Trophoblast cell (in vitro differentiated cells and primary cell): ENCODE measurements around the gene ANTXR1.

Experiments used
- DNase-seq, 2 donors: peaks; one replicate each; pipeline ENCODE4 v3.0.0-alpha.2; 2016
- H2AFZ ChIP-seq: 2 replicates; pipeline ENCODE4 v1.6.1; 2013; ENCODE audit warnings: low read length, moderate library complexity, mild to moderate bottlenecking; ENCODE audit not compliant: insufficient read depth, poor library complexity
- H2AK5ac ChIP-seq: 2 replicates; pipeline ENCODE4 v1.6.1; 2013; ENCODE audit warnings: mild to moderate bottlenecking, low read length
- H2BK120ac ChIP-seq: 2 replicates; pipeline ENCODE4 v1.6.1; 2013; ENCODE audit warnings: low read length, mild to moderate bottlenecking, moderate library complexity; ENCODE audit not compliant: insufficient read depth, poor library complexity
- H2BK12ac ChIP-seq: 2 replicates; pipeline ENCODE4 v1.6.1; 2013; ENCODE audit warnings: mild to moderate bottlenecking, low read length, moderate library complexity
- H2BK5ac ChIP-seq: 2 replicates; pipeline ENCODE4 v1.6.1; 2013; ENCODE audit warnings: low read length, low read depth, moderate library complexity, mild to moderate bottlenecking; ENCODE audit not compliant: poor library complexity
- H3K14ac ChIP-seq: 2 replicates; pipeline ENCODE4 v1.6.1; 2013; ENCODE audit warnings: mild to moderate bottlenecking, low read length
- H3K18ac ChIP-seq: 2 replicates; pipeline ENCODE4 v1.6.1; 2013; ENCODE audit warnings: mild to moderate bottlenecking, low read length
- H3K23ac ChIP-seq: 2 replicates; pipeline ENCODE4 v1.6.1; 2013; ENCODE audit warnings: low read length
- H3K27ac ChIP-seq: 2 replicates; pipeline ENCODE4 v1.5.1; 2013; ENCODE audit warnings: low read depth, mild to moderate bottlenecking, inconsistent platforms, low read length, moderate library complexity
- H3K27me3 ChIP-seq: 2 replicates; pipeline ENCODE4 v1.6.1; 2013; ENCODE audit warnings: inconsistent platforms, mild to moderate bottlenecking, low read length, moderate library complexity; ENCODE audit not compliant: insufficient read depth
- H3K36me3 ChIP-seq, 2 experiments: 1 replicate in 1 of 2; 2 replicates in 1 of 2; pipeline ENCODE4 v1.6.1; 2013; ENCODE audit warnings: low read length in 2 of 2, mild to moderate bottlenecking in 2 of 2, moderate library complexity in 1 of 2; ENCODE audit not compliant: insufficient read depth in 2 of 2, control insufficient read depth in 1 of 2
- H3K4ac ChIP-seq: 2 replicates; pipeline ENCODE4 v1.6.1; 2013; ENCODE audit warnings: low read depth, mild to moderate bottlenecking, low read length, moderate library complexity
- H3K4me1 ChIP-seq, 2 experiments: 1 replicate in 1 of 2; 2 replicates in 1 of 2; pipeline ENCODE4 v1.6.1; 2013; ENCODE audit warnings: low read length in 2 of 2, mild to moderate bottlenecking in 2 of 2, moderate library complexity in 1 of 2; ENCODE audit not compliant: insufficient read depth in 2 of 2, control insufficient read depth in 1 of 2
- H3K4me2 ChIP-seq: 2 replicates; pipeline ENCODE4 v1.6.1; 2013; ENCODE audit warnings: inconsistent platforms, mild to moderate bottlenecking, low read length, moderate library complexity
- H3K4me3 ChIP-seq: 2 replicates; pipeline ENCODE4 v1.5.1; 2013; ENCODE audit warnings: mild to moderate bottlenecking, low read depth, low read length, inconsistent platforms
- H3K79me1 ChIP-seq: one replicate; pipeline ENCODE4 v1.6.1; 2013; ENCODE audit warnings: low read length
- H3K79me2 ChIP-seq: 2 replicates; pipeline ENCODE4 v1.6.1; 2013; ENCODE audit warnings: low read length, mild to moderate bottlenecking; ENCODE audit not compliant: control insufficient read depth, insufficient read depth, poor library complexity
- H3K9ac ChIP-seq: 2 replicates; pipeline ENCODE4 v1.6.1; 2013; ENCODE audit warnings: mild to moderate bottlenecking, low read length
- H3K9me3 ChIP-seq: 2 replicates; pipeline ENCODE4 v1.6.1; 2013; ENCODE audit warnings: low read depth, mild to moderate bottlenecking, control low read depth, inconsistent platforms, low read length; ENCODE audit not compliant: insufficient read depth
- H4K12ac ChIP-seq: 2 replicates; pipeline ENCODE4 v1.6.1; 2013; ENCODE audit warnings: low read depth, mild to moderate bottlenecking, low read length, moderate library complexity
- H4K8ac ChIP-seq: 2 replicates; pipeline ENCODE4 v1.6.1; 2013; ENCODE audit warnings: low read depth, mild to moderate bottlenecking, low read length, moderate library complexity
- H4K91ac ChIP-seq: one replicate; pipeline ENCODE4 v1.6.1; 2013; ENCODE audit warnings: low read depth, mild to moderate bottlenecking, low read length, moderate library complexity
- WGBS: extraction: QIAGEN DNeasy Blood & Tissue Kit; methylation state at CpG from one replicate; pipeline ENCODE4 v1.1.7; 2013; ENCODE audit warnings: missing lambda C conversion rate; ENCODE audit not compliant: insufficient read length, insufficient coverage; ENCODE audit errors: extremely low coverage; 5-methylcytosine and 5-hydroxymethylcytosine counted together

ANTXR1 gene

GRCh38 chr2:69165091-69165880, 152.3 kb downstream of the ANTXR1 start:
- H2BK120ac ChIP-seq = peak overlapping the region; percentile 59
- peaks cover 29 to 42% of the 10 kb centered on the region in 2 experiments for H3K4me1 ChIP-seq
- peak overlapping the region; percentile 25 for H3K18ac ChIP-seq
- H3K4ac ChIP-seq = peak overlapping the region; percentile 42
- H3K9ac ChIP-seq = no peak overlapping the region
- WGBS = no CpG with 5 or more reads among the region's 10 CpGs
- peak overlapping the region; percentile 78 for H2BK12ac ChIP-seq
- peak overlapping the region; percentile 15 for H2AK5ac ChIP-seq
- H3K4me2 ChIP-seq = no peak overlapping the region
- H3K36me3 ChIP-seq = no peaks in the 10 kb centered on the region
- DNase-seq = peak in 1 of 2 donors; percentile 49
- H4K12ac ChIP-seq = no peak overlapping the region
- peaks cover 3% of the 10 kb centered on the region for H3K9me3 ChIP-seq
- H2AFZ ChIP-seq = no peak overlapping the region
- H2BK5ac ChIP-seq = peak overlapping the region; percentile 59
- H3K23ac ChIP-seq = no peak overlapping the region
- no peaks in the 10 kb centered on the region for H3K27me3 ChIP-seq
- H3K14ac ChIP-seq = peak overlapping the region; percentile 38
- H3K27ac ChIP-seq = peak overlapping the region; percentile 87
- peaks cover 44% of the 10 kb centered on the region for H3K79me1 ChIP-seq
- H3K79me2 ChIP-seq = peaks cover 2% of the 10 kb centered on the region
- peak overlapping the region; percentile 21 for H4K8ac ChIP-seq
- H4K91ac ChIP-seq = peak overlapping the region; percentile 78
- H3K4me3 ChIP-seq = no peak overlapping the region

DNA sequence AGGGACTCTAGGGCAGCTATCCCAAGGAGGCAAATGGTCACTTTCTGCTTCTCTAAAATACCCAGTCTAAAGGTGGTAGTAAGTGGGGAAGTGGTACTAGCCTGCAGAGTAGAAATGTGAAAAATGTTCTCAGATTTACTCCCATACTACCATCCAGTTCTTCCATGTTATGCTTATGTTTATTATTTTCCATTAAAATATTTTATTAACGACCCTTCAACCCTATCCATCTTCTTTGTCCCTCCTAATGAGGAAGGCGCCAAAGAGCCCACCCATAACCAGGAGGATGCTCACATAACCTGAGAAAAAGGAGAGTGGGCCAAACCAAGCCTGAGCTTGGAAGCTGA, 153.5 kb downstream of the ANTXR1 start:
- H4K8ac ChIP-seq = no peak overlapping the region
- H4K91ac ChIP-seq = no peak overlapping the region
- no peak overlapping the region for H3K4me2 ChIP-seq
- no peak for DNase-seq
- no peak overlapping the region for H3K9ac ChIP-seq
- no peak overlapping the region for H3K23ac ChIP-seq
- no peak overlapping the region for H3K4ac ChIP-seq
- no peak overlapping the region for H2BK120ac ChIP-seq
- no peak overlapping the region for H2BK12ac ChIP-seq
- H4K12ac ChIP-seq = no peak overlapping the region
- H3K14ac ChIP-seq = no peak overlapping the region
- peaks cover 26 to 38% of the 10 kb centered on the region in 2 experiments for H3K4me1 ChIP-seq
- no peak overlapping the region for H2BK5ac ChIP-seq
- no peak overlapping the region for H2AFZ ChIP-seq
- 100% methylated on average over 1 of the region's 2 CpGs for WGBS
- H3K79me2 ChIP-seq = peaks cover 2% of the 10 kb centered on the region
- H3K4me3 ChIP-seq = no peak overlapping the region
- peaks cover 3% of the 10 kb centered on the region for H3K9me3 ChIP-seq
- peaks cover 40% of the 10 kb centered on the region for H3K79me1 ChIP-seq
- H3K27me3 ChIP-seq = no peaks in the 10 kb centered on the region
- no peak overlapping the region for H3K18ac ChIP-seq
- H2AK5ac ChIP-seq = no peak overlapping the region
- no peaks in the 10 kb centered on the region for H3K36me3 ChIP-seq
- H3K27ac ChIP-seq = no peak overlapping the region

- H3K23ac ChIP-seq = no peak overlapping the region
Measured at GRCh38 chr2:69166812-69167468, 154.0 kb downstream of the ANTXR1 start.

DNA sequence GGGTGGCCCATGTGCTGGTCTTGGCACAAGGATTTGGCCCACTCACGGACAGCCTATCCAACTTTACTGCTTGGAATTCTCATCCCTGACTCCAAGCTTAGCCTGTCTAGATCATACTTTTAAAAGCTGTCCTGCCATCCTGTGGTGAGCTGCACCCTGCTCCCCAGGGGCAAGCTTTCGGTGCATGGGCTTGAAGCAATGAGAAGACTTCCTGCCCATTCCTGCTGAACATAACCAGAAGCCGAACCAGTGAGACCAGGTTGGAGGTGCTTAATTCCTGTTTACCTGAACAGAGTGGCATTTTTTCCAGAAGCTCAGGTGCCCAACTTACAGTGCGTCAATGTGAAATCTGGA, 154.5 kb downstream of the ANTXR1 start:
- H3K4me2 ChIP-seq = no peak overlapping the region
- no peaks in the 10 kb centered on the region for H3K36me3 ChIP-seq
- H3K9ac ChIP-seq = no peak overlapping the region
- H3K27ac ChIP-seq = no peak overlapping the region
- H2BK120ac ChIP-seq = peak overlapping the region; percentile 35
- no peak overlapping the region for H3K23ac ChIP-seq
- peaks cover 2% of the 10 kb centered on the region for H3K79me2 ChIP-seq
- H2BK12ac ChIP-seq = peak overlapping the region; percentile 24
- no peak for DNase-seq
- peak overlapping the region; percentile 59 for H2AK5ac ChIP-seq
- H4K91ac ChIP-seq = peak overlapping the region; percentile 30
- H3K4ac ChIP-seq = peak overlapping the region; percentile 25
- no peaks in the 10 kb centered on the region for H3K27me3 ChIP-seq
- H3K18ac ChIP-seq = peak overlapping the region; percentile 47
- peaks cover 26 to 35% of the 10 kb centered on the region in 2 experiments for H3K4me1 ChIP-seq
- peak overlapping the region; percentile 2 for H4K8ac ChIP-seq
- peak overlapping the region; percentile 5 for H2BK5ac ChIP-seq
- H3K79me1 ChIP-seq = peaks cover 34% of the 10 kb centered on the region
- peaks cover 3% of the 10 kb centered on the region for H3K9me3 ChIP-seq
- peak overlapping the region; percentile 16 for H3K14ac ChIP-seq
- no peak overlapping the region for H4K12ac ChIP-seq
- no peak overlapping the region for H3K4me3 ChIP-seq
- no peak overlapping the region for H2AFZ ChIP-seq
- WGBS = no CpG with 5 or more reads among the region's 4 CpGs

More at GRCh38 chr2:69166812-69167468, 154.0 kb downstream of the ANTXR1 start:
- H3K18ac ChIP-seq = peak overlapping the region; percentile 47
- H3K27ac ChIP-seq = no peak overlapping the region
- H3K79me1 ChIP-seq = peaks cover 39% of the 10 kb centered on the region
- peak overlapping the region; percentile 68 for H2BK12ac ChIP-seq
- H3K4me3 ChIP-seq = no peak overlapping the region
- H2AFZ ChIP-seq = peak overlapping the region; percentile 31
- H3K14ac ChIP-seq = peak overlapping the region; percentile 49
- H4K91ac ChIP-seq = peak overlapping the region; percentile 30
- no CpG with 5 or more reads among the region's 5 CpGs for WGBS
- H4K12ac ChIP-seq = no peak overlapping the region
- no peaks in the 10 kb centered on the region for H3K36me3 ChIP-seq
- peak; percentile 19 to 51 for DNase-seq
- peak overlapping the region; percentile 50 for H4K8ac ChIP-seq
- no peak overlapping the region for H3K4me2 ChIP-seq
- H3K4ac ChIP-seq = no peak overlapping the region
- peak overlapping the region; percentile 5 for H2BK5ac ChIP-seq
- peaks cover 3% of the 10 kb centered on the region for H3K9me3 ChIP-seq
- peaks cover 2% of the 10 kb centered on the region for H3K79me2 ChIP-seq
- H3K4me1 ChIP-seq = peaks cover 26 to 39% of the 10 kb centered on the region in 2 experiments
- H3K9ac ChIP-seq = no peak overlapping the region
- H3K27me3 ChIP-seq = no peaks in the 10 kb centered on the region
- H2AK5ac ChIP-seq = peak overlapping the region; percentile 71
- H2BK120ac ChIP-seq = peak overlapping the region; percentile 61
